Peyer's patch (tissue), 4 donors: ENCODE measurements around the gene AIF1L. TPM values are rescaled to one million over a fixed set of nuclear protein-coding genes. Genes with fewer than 3 reads are reported as not detected.

Experiments
- DNase-seq, 3 donors: peaks; one replicate each; pipeline ENCODE4 v3.0.0-alpha.2; 2017 to 2019
- H3K27ac ChIP-seq, 4 donors: fragments of 200-600 bp; sonication (generic); one replicate each; pipeline ENCODE4 v1.5.1; 2016 to 2019
- H3K27me3 ChIP-seq, 2 donors: fragments of 200-600 bp; sonication (generic); one replicate each; pipeline ENCODE4 v1.5.1; 2019
- H3K36me3 ChIP-seq, 3 donors: fragments of 200-600 bp; sonication (generic); one replicate each; pipeline ENCODE4 v1.5.1; 2016 to 2019
- H3K4me1 ChIP-seq, 4 donors: fragments of 200-600 bp; sonication (generic); one replicate each; pipeline ENCODE4 v1.5.1; 2016 to 2019
- H3K4me3 ChIP-seq, 4 donors: fragments of 200-600 bp; sonication (generic); 1 replicate in 3 of 4; 2 replicates in 1 of 4; pipeline ENCODE4 v1.5.1; 2016 to 2019; ENCODE audit warnings: mild to moderate bottlenecking in 1 of 4
- H3K9me3 ChIP-seq, 4 donors: fragments of 200-600 bp; sonication (generic); one replicate each; pipeline ENCODE4 v1.5.1; 2016 to 2019; ENCODE audit warnings: mild to moderate bottlenecking in 1 of 4
- CTCF ChIP-seq, 6 experiments: fragments of 450-650 bp in 4 of 6; fragments of 200-600 bp in 2 of 6; sonication (generic) in 1 of 6; IDR thresholded peaks; one replicate each; pipeline ENCODE4 v1.5.1; 2017 to 2019; ENCODE audit warnings: antibody characterized with exemption in 6 of 6, mild to moderate bottlenecking in 3 of 6, moderate library complexity in 1 of 6
- POLR2A ChIP-seq, 2 donors: fragments of 450-650 bp; IDR thresholded peaks; one replicate each; pipeline ENCODE4 v1.5.1; 2017; ENCODE audit warnings: antibody characterized with exemption in 2 of 2, mild to moderate bottlenecking in 2 of 2, moderate library complexity in 2 of 2
- total RNA-seq, 4 donors: library from RNA; depleted of rRNA; stranded (reverse); fragments of >200 nt; gene quantifications; one replicate each; pipeline ENCODE4 v1.1.0, GENCODE V29; 2016

Gene AIF1L
- 10 to 100 TPM in 1 of 4 donors, 1 to 10 TPM in 3; 1.5 to 10.7 (median 2.8) TPM for total RNA-seq

- DNase-seq = no peak
- Histone ChIP-seq H3K27me3 (peaks cover 0 to 21% of the 10 kb centered on the region in 2 donors), H3K27ac (no peak within 1 kb of the TSS), H3K4me3 (peak within 1 kb of the TSS; percentile 20 to 62 (median 44)), H3K36me3 (no peaks in the 10 kb centered on the region), H3K4me1 (peaks cover 0 to 13% (median 5%) of the 10 kb centered on the region in 4 donors), H3K9me3 (no peaks in the 10 kb centered on the region)
- TF ChIP-seq CTCF (IDR thresholded peaks at IDR 0.05) (no peak), POLR2A (IDR thresholded peaks at IDR 0.05) (no peak)
These were observed at the start of gene AIF1L for GRCh38 chr9:131096269-131097125. Gene AIF1L (plus strand): TSS chr9:131096531. CDS start chr9:131096630, 99 bp downstream.

- peak; percentile 70 to 85 (median 78) for DNase-seq
- Histone ChIP-seq H3K27me3 (no peaks in the 10 kb centered on the region), H3K4me3 (peak overlapping the region in 1 of 4 donors; percentile 6), H3K4me1 (peaks cover 0 to 4% (median 0%) of the 10 kb centered on the region in 4 donors), H3K36me3 (no peaks in the 10 kb centered on the region), H3K27ac (no peak overlapping the region), H3K9me3 (no peaks in the 10 kb centered on the region)
- TF ChIP-seq POLR2A (IDR thresholded peaks at IDR 0.05) = no peak
- TF ChIP-seq CTCF (IDR thresholded peaks at IDR 0.05) = peak; percentile 73 to 93 (median 77)
These were observed 49.6 kb upstream of the AIF1L start for GRCh38 chr9:131046581-131047202.

GRCh38 chr9:131048332-131048731 is 48.0 kb upstream of the AIF1L start:
- TF ChIP-seq POLR2A (IDR thresholded peaks at IDR 0.05) (no peak), CTCF (IDR thresholded peaks at IDR 0.05) (no peak)
- Histone ChIP-seq H3K36me3 (no peaks in the 10 kb centered on the region), H3K27ac (no peak overlapping the region), H3K4me3 (no peak overlapping the region), H3K9me3 (no peaks in the 10 kb centered on the region), H3K27me3 (no peaks in the 10 kb centered on the region), H3K4me1 (peaks cover 0 to 4% (median 0%) of the 10 kb centered on the region in 4 donors)
- no peak for DNase-seq

- Histone ChIP-seq H3K27ac (no peak overlapping the region), H3K36me3 (no peaks in the 10 kb centered on the region), H3K4me1 (peaks cover 0 to 4% (median 0%) of the 10 kb centered on the region in 4 donors), H3K27me3 (no peaks in the 10 kb centered on the region), H3K9me3 (no peaks in the 10 kb centered on the region), H3K4me3 (no peak overlapping the region)
- no peak for DNase-seq
- TF ChIP-seq CTCF (IDR thresholded peaks at IDR 0.05) (no peak), POLR2A (IDR thresholded peaks at IDR 0.05) (no peak)
These were observed 47.5 kb upstream of the AIF1L start for GRCh38 chr9:131048820-131049219.

- H3K4me3 ChIP-seq = no peak overlapping the region
- H3K27ac ChIP-seq = no peak overlapping the region
- TF ChIP-seq POLR2A (IDR thresholded peaks at IDR 0.05) (no peak), CTCF (IDR thresholded peaks at IDR 0.05) (no peak)
- no peaks in the 10 kb centered on the region for H3K9me3 ChIP-seq
- H3K36me3 ChIP-seq = no peaks in the 10 kb centered on the region
- peaks cover 0 to 4% (median 0%) of the 10 kb centered on the region in 4 donors for H3K4me1 ChIP-seq
- no peak for DNase-seq
- H3K27me3 ChIP-seq = no peaks in the 10 kb centered on the region
These were observed 46.3 kb upstream of the AIF1L start for GRCh38 chr9:131049829-131050715.
